Pancreas (tissue), 10 donors: ENCODE data around the gene GPR155. TPM values are rescaled to one million over a fixed set of nuclear protein-coding genes. Genes with fewer than 3 reads are reported as not detected.

ENCODE experiments used
- ATAC-seq, 4 donors: fragments of 200-7000 bp; cut with Tn5 transposase; one replicate each; pipeline versions ENCODE4 v1.8.0 to v1.9.1; 2020; ENCODE audit warnings: mild to moderate bottlenecking in 4 of 4, moderate library complexity in 4 of 4
- DNase-seq, 6 donors: peaks; one replicate each; pipeline ENCODE4 v3.0.0-alpha.2; 2020
- FAIRE-seq: peaks from 2 replicates; lab custom pipeline; 2012; peaks lifted over from hg19 to GRCh38; lab: Jason Lieb, UNC
- H3K27ac ChIP-seq, 4 donors: fragments of 200-600 bp; sonication (generic); 1 replicate in 3 of 4; 2 replicates in 1 of 4; pipeline versions ENCODE4 v1.5.0 to v1.8.0; 2020
- H3K27me3 ChIP-seq, 4 donors: fragments of 200-600 bp; one replicate each; pipeline ENCODE4 v1.8.0; 2021
- H3K36me3 ChIP-seq, 3 donors: fragments of 200-600 bp; sonication (generic) in 1 of 3; one replicate each; pipeline versions ENCODE4 v1.5.0 to v1.8.0; 2020 to 2021
- H3K4me1 ChIP-seq, 3 donors: fragments of 200-600 bp; one replicate each; pipeline ENCODE4 v1.8.0; 2021
- H3K4me3 ChIP-seq, 4 donors: fragments of 200-600 bp; sonication (generic) in 2 of 4; one replicate each; pipeline versions ENCODE4 v1.5.0 to v1.8.0; 2020 to 2021
- H3K9me3 ChIP-seq, 4 donors: fragments of 200-600 bp; one replicate each; pipeline ENCODE4 v1.8.0; 2021
- CTCF ChIP-seq, 4 donors: fragments of 200-600 bp; sonication (generic) in 3 of 4; IDR thresholded peaks; one replicate each; pipeline versions ENCODE4 v1.5.0 to v1.8.0; 2021; ENCODE audit warnings: antibody characterized with exemption in 4 of 4
- WGBS, 2 donors: extraction: QIAGEN DNeasy Blood & Tissue Kit; methylation state at CpG; one replicate each; pipeline ENCODE4 v1.1.7; 2013; 5-methylcytosine and 5-hydroxymethylcytosine counted together
- intact Hi-C, 3 donors: fragments of 100-400 bp; cut with DNase I; formaldehyde crosslinking; loops; one replicate each; pipeline versions ENCODE4 v1.11.1 to v1.14.2; 2022
- polyA plus RNA-seq, 2 donors: library from polyadenylated mRNA; stranded (reverse); fragments of 200-250 nt; gene quantifications; one replicate each; pipeline ENCODE4 v1.2.3, GENCODE V29; 2013
- total RNA-seq, 6 donors: library from RNA; stranded (reverse); fragmentation: NEBNext Ultra II Directional in 4 of 6; extraction: Animal tissue kit (Norgen Biotek cat#: 25700) in 4 of 6; gene quantifications; one replicate each; pipeline versions ENCODE4 v1.2.1 to v1.2.4, GENCODE V29; 2021 to 2023
- donor health status: healthy with polysubstance abuse.
- donor health status: DM: no; HTN: no; CAD: no; lungs with moderate emphysema.
- donor health status: DM: no; HTN: no; CAD: no.
- donor health status: control.
- donor health status: control.
- donor health status: Bipolar disorder and iron deficiency.
- donor health status: DM: yes; HTN: yes; CAD: no.
- donor health status: DM: no; HTN: no; CAD: no.
- donor health status: DM: no; HTN: no; CAD: no.
- donor health status: DM: yes; HTN: yes; CAD: no.

Gene GPR155
- total and polyA plus RNA-seq, 8 donors = 2.4 to 11.5 (median 7.8) TPM

- H3K9me3 ChIP-seq = no peaks in the 10 kb centered on the region
- DNase-seq (no peak), ATAC-seq (no peak), FAIRE-seq (no peak)
- intact Hi-C loops = no loop called here
- no peaks in the 10 kb centered on the region for H3K27me3 ChIP-seq
- no peak overlapping the region for H3K4me3 ChIP-seq
- H3K4me1 ChIP-seq = no peaks in the 10 kb centered on the region
- 93 to 96% methylated on average over 4 of the region's 4 CpGs for WGBS, 2 donors
- no peak overlapping the region for H3K27ac ChIP-seq
- H3K36me3 ChIP-seq = peaks cover 0 to 7% (median 0%) of the 10 kb centered on the region in 3 donors
- TF ChIP-seq CTCF (IDR thresholded peaks at IDR 0.05) = no peak
Measured at GRCh38 chr2:174450021-174450816, 36.6 kb downstream of the GPR155 start.

- ATAC-seq (no peak), DNase-seq (no peak), FAIRE-seq (no peak)
- Histone ChIP-seq H3K4me1 (no peaks in the 10 kb centered on the region), H3K9me3 (no peaks in the 10 kb centered on the region), H3K36me3 (peaks cover 0 to 7% (median 0%) of the 10 kb centered on the region in 3 donors), H3K27me3 (no peaks in the 10 kb centered on the region), H3K4me3 (no peak overlapping the region), H3K27ac (no peak overlapping the region)
- 90 to 94% methylated on average over 2 of the region's 2 CpGs for WGBS, 2 donors
- intact Hi-C loops = no loop called here
- TF ChIP-seq CTCF (IDR thresholded peaks at IDR 0.05) = no peak
Measured at GRCh38 chr2:174449033-174449432, 37.8 kb downstream of the GPR155 start.

- no peak for DNase-seq
- Histone ChIP-seq H3K36me3 (peaks cover 0 to 18% (median 0%) of the 10 kb centered on the region in 3 donors), H3K4me1 (no peaks in the 10 kb centered on the region), H3K9me3 (no peaks in the 10 kb centered on the region), H3K27me3 (no peaks in the 10 kb centered on the region), H3K4me3 (no peak overlapping the region), H3K27ac (no peak overlapping the region)
- WGBS, 2 donors = 92 to 93% methylated on average over 4 of the region's 4 CpGs
- FAIRE-seq = no peak
- no peak for ATAC-seq
- intact Hi-C loops = no loop called here
- TF ChIP-seq CTCF (IDR thresholded peaks at IDR 0.05) = no peak
Measured at GRCh38 chr2:174446531-174446930, 40.3 kb downstream of the GPR155 start.

GRCh38 chr2:174445248-174445647 lies 41.6 kb downstream of the GPR155 start:
- no peak for DNase-seq
- no peaks in the 10 kb centered on the region for H3K9me3 ChIP-seq
- intact Hi-C loops = no loop called here
- no peak for FAIRE-seq
- H3K4me1 ChIP-seq = no peaks in the 10 kb centered on the region
- WGBS, 2 donors = 90 to 93% methylated on average over 3 of the region's 3 CpGs
- no peak for TF ChIP-seq CTCF (IDR thresholded peaks at IDR 0.05)
- H3K4me3 ChIP-seq = no peak overlapping the region
- no peak for ATAC-seq
- no peak overlapping the region for H3K27ac ChIP-seq
- no peaks in the 10 kb centered on the region for H3K27me3 ChIP-seq
- H3K36me3 ChIP-seq = peaks cover 0 to 12% (median 0%) of the 10 kb centered on the region in 3 donors

- H3K9me3 ChIP-seq = no peaks in the 10 kb centered on the region
- peaks cover 0 to 11% (median 0%) of the 10 kb centered on the region in 3 donors for H3K36me3 ChIP-seq
- no peak overlapping the region for H3K27ac ChIP-seq
- FAIRE-seq = no peak
- H3K4me3 ChIP-seq = no peak overlapping the region
- no peak for TF ChIP-seq CTCF (IDR thresholded peaks at IDR 0.05)
- ATAC-seq = no peak
- DNase-seq = no peak
- WGBS, 2 donors = 66 to 85% methylated on average over 6 of the region's 6 CpGs
- intact Hi-C loops = no loop called here
- H3K4me1 ChIP-seq = no peaks in the 10 kb centered on the region
- H3K27me3 ChIP-seq = no peaks in the 10 kb centered on the region
Measured at GRCh38 chr2:174444761-174445160, 42.1 kb downstream of the GPR155 start.
